GM10248 (cell line): ENCODE results near the gene COL8A2.

Source experiments
- CTCF ChIA-PET: fragments of 300-600 bp; sonication (Branson Sonifier 250); formaldehyde crosslinking; extraction: SDS; loops from one replicate; lab custom pipeline; 2021; ENCODE audit warnings: antibody characterized with exemption; lab: Yijun Ruan, JAX
- POLR2A ChIA-PET: fragments of 350-650 bp; sonication (Branson Sonifier 250); formaldehyde crosslinking; extraction: SDS; loops from one replicate; lab custom pipeline; 2020; ENCODE audit warnings: antibody characterized with exemption; lab: Yijun Ruan, JAX
- DNase-seq: peaks from one replicate; pipeline ENCODE4 v3.0.0; 2012; ENCODE audit errors: extremely low spot score
- TF ChIP-seq, protein P1 (sequence below): IDR thresholded peaks from 2 replicates; pipeline ENCODE4 v1.5.1; 2012; ENCODE audit warnings: mild to moderate bottlenecking, low read depth; ENCODE audit errors: extremely low read depth, missing control alignments, control extremely low read depth

The COL8A2 gene

DNA sequence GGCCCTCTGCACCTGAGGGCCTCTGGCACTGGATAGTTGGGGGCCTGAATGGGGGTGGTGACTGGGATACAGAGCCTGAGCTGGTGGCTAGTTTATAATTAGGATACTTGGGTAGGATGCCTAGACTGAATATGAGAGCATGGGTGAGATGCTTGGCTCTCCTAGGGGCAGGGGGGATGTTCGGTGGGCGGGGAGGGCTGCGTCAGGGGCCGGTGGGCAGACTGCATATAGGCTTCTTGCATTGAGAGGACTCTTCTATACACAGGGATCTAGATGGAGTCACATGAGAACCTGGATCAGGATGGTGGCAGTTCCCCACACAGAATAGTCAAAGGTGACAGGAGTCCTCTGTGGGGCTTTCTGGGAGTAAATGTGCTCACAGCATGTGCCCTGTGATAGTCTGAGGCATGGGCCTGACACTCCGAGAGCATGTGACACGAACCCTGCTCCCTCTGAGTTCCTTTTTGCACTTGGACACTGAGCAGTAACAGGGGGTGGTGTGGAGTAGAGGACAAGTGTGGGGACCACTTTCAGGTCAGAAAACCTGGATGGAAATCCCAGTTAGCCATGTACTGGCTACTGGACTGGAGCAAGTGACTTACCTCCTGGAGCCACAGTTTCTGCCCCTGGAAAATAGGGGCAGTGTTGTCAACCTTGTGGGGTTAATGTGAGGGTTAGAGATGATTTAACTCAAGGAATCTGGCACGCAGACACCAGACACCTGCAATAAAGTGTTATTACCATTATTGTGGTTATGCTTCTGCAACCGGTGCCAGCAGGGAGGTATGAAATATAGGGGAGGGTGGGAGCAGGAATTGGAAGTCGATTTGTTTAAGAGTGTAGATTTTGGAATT is 33.2 kb upstream of the COL8A2 start:
- no peak for DNase-seq
- TF ChIP-seq, protein P1, sequence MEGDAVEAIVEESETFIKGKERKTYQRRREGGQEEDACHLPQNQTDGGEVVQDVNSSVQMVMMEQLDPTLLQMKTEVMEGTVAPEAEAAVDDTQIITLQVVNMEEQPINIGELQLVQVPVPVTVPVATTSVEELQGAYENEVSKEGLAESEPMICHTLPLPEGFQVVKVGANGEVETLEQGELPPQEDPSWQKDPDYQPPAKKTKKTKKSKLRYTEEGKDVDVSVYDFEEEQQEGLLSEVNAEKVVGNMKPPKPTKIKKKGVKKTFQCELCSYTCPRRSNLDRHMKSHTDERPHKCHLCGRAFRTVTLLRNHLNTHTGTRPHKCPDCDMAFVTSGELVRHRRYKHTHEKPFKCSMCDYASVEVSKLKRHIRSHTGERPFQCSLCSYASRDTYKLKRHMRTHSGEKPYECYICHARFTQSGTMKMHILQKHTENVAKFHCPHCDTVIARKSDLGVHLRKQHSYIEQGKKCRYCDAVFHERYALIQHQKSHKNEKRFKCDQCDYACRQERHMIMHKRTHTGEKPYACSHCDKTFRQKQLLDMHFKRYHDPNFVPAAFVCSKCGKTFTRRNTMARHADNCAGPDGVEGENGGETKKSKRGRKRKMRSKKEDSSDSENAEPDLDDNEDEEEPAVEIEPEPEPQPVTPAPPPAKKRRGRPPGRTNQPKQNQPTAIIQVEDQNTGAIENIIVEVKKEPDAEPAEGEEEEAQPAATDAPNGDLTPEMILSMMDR: no peak
- ChIA-PET CTCF (interaction anchor here (1.1 to 2.6 kb wide), 4 partner anchors 9 to 34 kb away, joined by 3 to 12 read pairs (median 6); partner anchors contain the start of gene TRAPPC3), POLR2A (no interaction called here)

DNA sequence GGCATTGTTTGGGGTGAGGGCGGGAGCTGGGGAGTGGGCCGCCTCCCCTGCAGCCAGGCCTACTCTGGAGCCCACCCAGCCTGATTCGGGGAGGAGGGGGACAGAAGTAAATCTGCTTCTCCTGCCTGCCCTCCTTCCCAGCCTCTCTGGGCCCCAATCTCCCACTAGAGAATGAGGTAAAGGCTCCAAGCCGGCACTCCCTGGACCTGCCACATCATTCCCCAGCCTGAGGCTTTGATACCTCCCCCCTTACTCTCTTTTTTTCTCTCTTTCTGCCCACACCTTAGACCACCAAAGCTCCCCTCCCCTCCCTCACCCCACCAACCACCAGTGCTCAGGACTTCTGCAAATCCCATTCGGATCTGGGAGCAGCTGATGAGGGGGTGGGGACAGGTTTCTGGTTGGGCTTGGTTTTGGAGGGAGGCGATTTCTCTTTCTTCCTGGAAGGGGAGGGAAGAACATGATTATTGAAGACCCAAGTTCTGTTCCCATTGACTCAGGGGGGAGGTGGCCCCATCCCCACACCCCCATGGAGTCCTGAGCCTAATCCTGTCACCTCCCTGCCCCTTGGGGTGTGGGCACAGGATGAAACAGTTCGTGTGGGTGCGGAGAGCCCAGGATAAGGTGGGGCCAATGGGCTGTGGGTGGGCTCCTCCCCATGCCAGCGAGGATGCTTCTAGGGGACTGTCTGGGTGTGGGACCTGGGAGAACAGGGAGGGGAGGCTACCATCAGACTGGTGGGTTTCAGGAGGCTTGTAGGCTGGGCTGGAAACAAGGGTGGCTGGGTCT is 32.3 kb upstream of the COL8A2 start:
- TF ChIP-seq, protein P1: no peak
- DNase-seq: no peak
- CTCF ChIA-PET: interaction anchor here (1.1 to 2.6 kb wide), 4 partner anchors 8 to 35 kb away, joined by 3 to 12 read pairs (median 6); partner anchors contain the start of gene TRAPPC3
- POLR2A ChIA-PET: interaction anchor here (0.7 kb wide), 1 partner anchor 964 kb away, joined by 6 read pairs; the partner anchor contains the start of gene SFPQ

DNA sequence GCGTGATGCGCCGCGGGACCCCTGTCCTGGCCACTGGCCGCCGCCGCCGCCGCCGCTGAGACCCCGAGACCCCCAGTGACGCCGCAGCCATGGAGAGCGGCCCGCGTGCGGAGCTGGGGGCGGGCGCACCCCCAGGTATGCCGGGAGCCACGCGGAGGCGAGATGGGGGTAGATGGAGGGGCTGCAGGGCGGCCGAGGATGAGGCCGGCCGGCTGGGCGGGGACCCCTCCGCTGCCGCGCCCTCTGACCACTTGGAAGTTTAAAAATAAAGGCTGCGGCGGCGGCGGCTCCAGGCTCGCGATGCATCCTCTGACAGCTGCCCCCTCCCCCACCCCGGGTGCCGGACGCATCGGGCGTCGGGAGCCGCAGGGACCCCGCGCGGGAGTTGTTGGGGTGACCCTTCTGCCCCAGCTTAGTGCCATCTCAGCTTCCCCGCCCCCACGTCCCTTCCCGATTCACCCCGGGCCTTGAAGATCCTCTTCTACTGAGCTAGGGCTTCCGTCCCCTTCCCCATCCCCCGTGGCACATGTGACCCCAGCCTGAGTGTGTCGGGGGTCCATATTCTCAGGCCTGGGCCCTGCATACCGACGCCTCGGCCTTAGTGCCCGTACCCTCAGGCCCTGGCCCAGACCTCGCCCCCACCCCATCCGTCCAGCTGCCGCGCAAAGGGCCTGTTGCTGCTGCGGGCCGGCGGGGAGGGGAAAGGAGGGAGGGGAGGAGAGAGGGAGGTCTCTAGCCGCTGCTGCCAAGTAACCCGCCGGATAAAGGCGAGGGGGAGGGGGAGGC is 31.5 kb upstream of the COL8A2 start:
- POLR2A ChIA-PET: interaction anchor here (0.7 to 0.8 kb wide), 2 partner anchors 23 to 963 kb away, joined by 3 to 6 read pairs; partner anchors contain the start of gene SFPQ

DNA sequence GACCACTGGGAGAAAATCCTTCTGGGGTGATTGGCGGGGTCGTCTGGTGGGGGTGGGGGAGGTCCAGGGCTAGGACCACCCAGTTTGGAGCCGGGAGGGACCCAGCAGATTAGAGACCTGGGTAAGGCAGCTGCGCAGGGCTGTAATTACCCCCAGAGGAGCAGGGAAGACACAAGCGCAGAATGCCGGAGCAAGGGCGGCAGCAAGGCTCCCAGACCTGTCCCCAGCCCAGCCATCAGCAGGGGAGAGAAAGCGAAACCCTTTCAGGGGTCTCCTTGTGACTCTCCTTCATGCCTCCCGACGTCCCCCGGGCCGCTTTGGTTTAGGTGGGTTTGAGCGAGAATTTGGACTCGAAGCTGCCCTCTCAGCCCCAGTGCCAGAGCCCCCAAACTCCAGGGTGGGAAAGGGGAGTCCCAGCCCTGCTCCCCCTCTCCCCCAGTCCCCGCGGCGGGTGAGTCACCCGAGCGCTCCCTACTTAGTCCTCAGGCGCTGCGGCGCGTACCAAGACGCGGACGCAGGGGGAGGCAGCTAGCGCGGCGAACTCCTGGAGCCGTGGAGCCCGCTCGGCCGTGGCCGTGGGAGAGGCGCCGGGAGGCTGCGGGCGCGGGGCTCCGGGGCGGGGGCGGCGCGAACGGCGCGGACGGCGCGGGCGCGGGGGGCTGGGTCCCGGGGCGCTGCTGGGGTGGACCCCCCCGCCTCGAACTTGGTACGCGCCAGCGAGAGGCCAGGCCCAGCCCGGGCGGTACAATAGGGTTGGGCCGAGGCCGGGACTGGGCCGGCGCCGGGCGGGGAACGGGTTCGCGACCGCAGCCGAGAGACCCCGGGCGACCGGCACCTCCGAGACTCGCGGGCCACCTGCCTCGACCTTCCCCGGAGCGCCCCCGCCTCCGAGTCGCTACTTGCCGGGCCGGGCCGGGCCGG is 30.6 kb upstream of the COL8A2 start, which contains the start of gene MAP7D1:
MAP7D1 (plus strand) TSS at position 753 of the 921 bp plus-strand sequence. CDS start 258 bp downstream, outside the sequence.
- CTCF ChIA-PET: interaction anchor here (0.9 to 2.6 kb wide), 3 partner anchors 21 to 130 kb away, joined by 3 to 12 read pairs (median 7); no protein-coding TSS in a partner anchor
- TF ChIP-seq, protein P1: no peak
- POLR2A ChIA-PET: interaction anchor here (0.8 kb wide), 1 partner anchor 24 kb away, joined by 3 read pairs; no protein-coding TSS in a partner anchor
- peak; percentile 87 for DNase-seq

More for the DNA sequence above, 31.5 kb upstream of the COL8A2 start:
- CTCF ChIA-PET: interaction anchor here (1.1 to 2.6 kb wide), 4 partner anchors 7 to 36 kb away, joined by 3 to 12 read pairs (median 6); partner anchors contain the start of gene TRAPPC3
- TF ChIP-seq, protein P1: no peak
- peak; percentile 73 for DNase-seq

DNA sequence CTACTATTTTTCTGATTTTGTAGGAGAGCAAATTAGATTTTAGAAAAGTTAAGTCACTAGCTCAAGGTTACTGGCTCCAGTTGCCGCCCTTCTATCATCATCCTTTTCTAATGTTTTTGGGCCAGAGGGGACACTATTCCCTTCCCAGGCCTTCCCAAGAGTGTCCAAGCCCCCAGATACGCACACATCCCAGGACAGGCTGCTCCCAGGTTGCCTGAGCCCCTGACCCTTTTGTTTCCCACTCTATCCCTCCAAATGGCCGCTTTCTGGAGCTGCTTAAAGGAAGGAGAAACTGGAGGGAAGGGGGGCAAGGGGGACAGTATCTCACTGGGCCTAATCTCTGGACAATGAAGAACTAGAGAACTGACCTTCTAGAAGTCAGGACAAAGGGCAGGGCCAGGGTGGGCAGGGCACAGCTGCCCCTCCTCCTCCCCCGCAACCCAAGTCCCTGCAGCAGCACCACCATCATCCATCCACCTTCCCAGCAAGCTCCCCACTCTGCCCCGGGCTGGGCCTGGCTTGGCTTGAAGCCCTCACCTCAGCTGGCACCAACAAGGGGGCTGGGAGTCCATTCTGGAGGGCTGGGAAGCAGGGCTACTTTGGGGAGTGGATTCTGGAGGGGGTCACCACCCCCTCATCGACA is 29.9 kb upstream of the COL8A2 start:
- TF ChIP-seq, protein P1: no peak
- DNase-seq: no peak
- CTCF ChIA-PET: interaction anchor here (0.9 to 2.4 kb wide), 3 partner anchors 20 to 131 kb away, joined by 3 to 19 read pairs (median 7); no protein-coding TSS in a partner anchor
- POLR2A ChIA-PET: no interaction called here
